Fibroblast of lung (primary cell): ENCODE measurements around the gene CD300H.

ENCODE experiments used
- EZH2 ChIP-seq: IDR thresholded peaks from 2 replicates; pipeline ENCODE4 v1.5.1; 2012; ENCODE audit warnings: low read length, control low read depth, mild to moderate bottlenecking; ENCODE audit errors: missing control alignments
- TF ChIP-seq, protein P1 (sequence below), 2 donors: IDR thresholded peaks in 1 of 2; conservative IDR thresholded peaks in 1 of 2; 1 replicate in 1 of 2; 2 replicates in 1 of 2; pipeline ENCODE4 v1.5.1; 2011 to 2012; ENCODE audit warnings: low read length in 2 of 2, control low read depth in 1 of 2, inconsistent platforms in 1 of 2, low read depth in 1 of 2, mild to moderate bottlenecking in 1 of 2

DNA sequence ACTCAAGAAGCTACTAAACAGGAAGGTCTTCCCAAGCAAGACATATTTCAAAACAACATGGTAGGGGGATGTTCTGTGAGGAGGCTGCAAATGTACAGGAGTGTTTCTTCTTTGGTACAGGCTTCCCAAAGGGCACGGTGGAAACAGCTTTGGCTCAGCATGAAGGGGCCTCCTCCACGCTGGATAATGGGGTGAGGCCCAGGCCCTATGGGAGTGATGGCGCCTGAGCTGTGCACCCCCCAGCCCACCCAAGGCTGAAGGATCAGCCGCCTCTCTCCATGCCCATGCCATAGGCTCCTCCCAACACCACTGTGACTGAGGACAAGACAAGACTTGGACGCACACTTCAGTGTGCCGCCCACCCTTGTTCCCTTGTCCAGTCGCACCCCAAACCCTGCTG, 49.4 kb upstream of the CD300H start:
- TF ChIP-seq, protein P1, sequence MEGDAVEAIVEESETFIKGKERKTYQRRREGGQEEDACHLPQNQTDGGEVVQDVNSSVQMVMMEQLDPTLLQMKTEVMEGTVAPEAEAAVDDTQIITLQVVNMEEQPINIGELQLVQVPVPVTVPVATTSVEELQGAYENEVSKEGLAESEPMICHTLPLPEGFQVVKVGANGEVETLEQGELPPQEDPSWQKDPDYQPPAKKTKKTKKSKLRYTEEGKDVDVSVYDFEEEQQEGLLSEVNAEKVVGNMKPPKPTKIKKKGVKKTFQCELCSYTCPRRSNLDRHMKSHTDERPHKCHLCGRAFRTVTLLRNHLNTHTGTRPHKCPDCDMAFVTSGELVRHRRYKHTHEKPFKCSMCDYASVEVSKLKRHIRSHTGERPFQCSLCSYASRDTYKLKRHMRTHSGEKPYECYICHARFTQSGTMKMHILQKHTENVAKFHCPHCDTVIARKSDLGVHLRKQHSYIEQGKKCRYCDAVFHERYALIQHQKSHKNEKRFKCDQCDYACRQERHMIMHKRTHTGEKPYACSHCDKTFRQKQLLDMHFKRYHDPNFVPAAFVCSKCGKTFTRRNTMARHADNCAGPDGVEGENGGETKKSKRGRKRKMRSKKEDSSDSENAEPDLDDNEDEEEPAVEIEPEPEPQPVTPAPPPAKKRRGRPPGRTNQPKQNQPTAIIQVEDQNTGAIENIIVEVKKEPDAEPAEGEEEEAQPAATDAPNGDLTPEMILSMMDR (conservative IDR thresholded peaks at IDR 0.05 in 1 of 2, IDR thresholded peaks at IDR 0.05 in 1 of 2; ENCODE audit: low read depth in 1 of 2, low read length in 2 of 2): no peak
- TF ChIP-seq EZH2: no peak
